K562 (cell line): ENCODE data around the gene EFCAB8. TPM values are rescaled to one million over a fixed set of nuclear protein-coding genes. Genes with fewer than 3 reads are reported as not detected.

ENCODE experiments used
- ATAC-seq: fragments of 200-7000 bp; cut with Tn5 transposase; 3 replicates; pipeline ENCODE4 v1.9.1; 2020; ENCODE audit warnings: moderate library complexity
- BruUV-seq: library from RNA; stranded (reverse); fragments of 400-500 nt; replicated peaks from 2 replicates; lab custom pipeline; 2021; lab: Mats Ljungman, UMichigan
- CTCF ChIA-PET: fragments of 300-600 bp; formaldehyde crosslinking; extraction: SDS; loops from one replicate; lab custom pipeline; 2021; ENCODE audit warnings: low intra/inter-chr PET ratio; lab: Yijun Ruan, JAX
- POLR2A ChIA-PET: fragments of 300-600, 350-650 bp; sonication (Branson Sonifier 250); formaldehyde crosslinking; extraction: SDS; loops from one replicate; lab custom pipeline; 2021; ENCODE audit warnings: antibody characterized with exemption, inconsistent platforms; lab: Yijun Ruan, JAX
- DNase-seq, 4 experiments: peaks; one replicate each; pipeline versions ENCODE4 v3.0.0 to v3.0.0-alpha.2; 2011 to 2018; ENCODE audit warnings: low spot score in 3 of 4, mixed read lengths in 3 of 4; ENCODE audit errors: extremely low read depth in 1 of 4
- FAIRE-seq: peaks from 2 replicates; lab custom pipeline; 2011; peaks lifted over from hg19 to GRCh38; lab: Jason Lieb, UNC
- H2AFZ ChIP-seq: 2 replicates; pipeline ENCODE4 v1.6.0; 2011; ENCODE audit warnings: low read depth, low read length, control low read depth, inconsistent platforms
- H3K27ac ChIP-seq: fragments of 200-600 bp; 3 replicates; pipeline ENCODE4 v1.8.0; 2011; ENCODE audit warnings: low read depth, mild to moderate bottlenecking, control low read depth, inconsistent platforms, low read length, moderate library complexity, mixed read lengths; ENCODE audit errors: extremely low read depth
- H3K27me3 ChIP-seq, 2 experiments: fragments of 300-600 bp in 1 of 2; 2 replicates in 1 of 2; 3 replicates in 1 of 2; pipeline versions ENCODE4 v1.6.0 to v1.8.0; 2011; ENCODE audit warnings: inconsistent platforms in 2 of 2, low read length in 2 of 2, mild to moderate bottlenecking in 1 of 2, mixed read lengths in 1 of 2, moderate library complexity in 1 of 2; ENCODE audit not compliant: control insufficient read depth in 2 of 2, insufficient read depth in 2 of 2
- H3K36me3 ChIP-seq: fragments of 300-600 bp; 3 replicates; pipeline ENCODE4 v1.8.0; 2011; ENCODE audit warnings: mild to moderate bottlenecking, low read length, inconsistent platforms; ENCODE audit not compliant: control insufficient read depth, insufficient read depth
- H3K4me1 ChIP-seq, 2 experiments: fragments of 200-600 bp in 1 of 2; replicated peaks in 1 of 2; 2 replicates in 1 of 2; 3 replicates in 1 of 2; pipeline versions ENCODE4 v1.5.1 to v1.8.0; 2011; ENCODE audit warnings: inconsistent platforms in 2 of 2, low read length in 2 of 2, mild to moderate bottlenecking in 1 of 2, mixed read lengths in 1 of 2, moderate library complexity in 1 of 2; ENCODE audit not compliant: control insufficient read depth in 2 of 2, insufficient read depth in 2 of 2
- H3K4me2 ChIP-seq: 2 replicates; pipeline ENCODE4 v1.6.1; 2011; ENCODE audit warnings: low read length, control low read depth, inconsistent platforms, mixed read lengths; ENCODE audit not compliant: insufficient read depth
- H3K4me3 ChIP-seq: fragments of 200-600 bp; sonication (generic), shearing (Covaris generic); 2 replicates; pipeline ENCODE4 v1.5.1; 2016; ENCODE audit warnings: control low read depth, inconsistent platforms
- H3K79me2 ChIP-seq: fragments of 200-600 bp; 3 replicates; pipeline ENCODE4 v1.8.0; 2011; ENCODE audit warnings: low read length, inconsistent platforms; ENCODE audit not compliant: control insufficient read depth, insufficient read depth
- H3K9ac ChIP-seq, 2 experiments: 2 replicates each; pipeline versions ENCODE4 v1.6.0 to v1.6.1; 2011; ENCODE audit warnings: low read depth in 2 of 2, low read length in 2 of 2, control low read depth in 1 of 2, inconsistent platforms in 1 of 2, mild to moderate bottlenecking in 1 of 2, mixed read lengths in 1 of 2; ENCODE audit not compliant: insufficient read depth in 1 of 2
- H3K9me1 ChIP-seq: one replicate; pipeline ENCODE4 v1.6.0; 2011; ENCODE audit warnings: inconsistent platforms, mild to moderate bottlenecking, low read length, moderate library complexity; ENCODE audit not compliant: control insufficient read depth, insufficient read depth
- H3K9me3 ChIP-seq: replicated peaks from 2 replicates; pipeline ENCODE4 v1.5.1; 2011; ENCODE audit warnings: low read depth, low read length, inconsistent platforms; ENCODE audit not compliant: control insufficient read depth, insufficient read depth
- H4K20me1 ChIP-seq: replicated peaks from 2 replicates; pipeline ENCODE4 v1.6.1; 2011; ENCODE audit warnings: low read length, inconsistent platforms, mixed read lengths; ENCODE audit not compliant: control insufficient read depth, insufficient read depth
- CAMTA2 ChIP-seq: fragments of 250-450 bp; sonication (Bioruptor Pico); conservative IDR thresholded peaks from 2 replicates; pipeline ENCODE4 v1.5.1; 2022
- ETV1 ChIP-seq: fragments of 450-650 bp; conservative IDR thresholded peaks from 2 replicates; pipeline ENCODE4 v1.6.1; 2016; ENCODE audit warnings: missing genetic modification characterization, control low read depth, low read depth, missing compliant biosample characterization
- HNRNPH1 ChIP-seq: fragments of 200-400 bp; formaldehyde crosslinking; optimal IDR thresholded peaks from 2 replicates; pipeline ENCODE3; 2017; ENCODE audit warnings: low read depth, mild to moderate bottlenecking, low read length, moderate library complexity
- MCM7 ChIP-seq, 2 experiments: fragments of 450-650 bp; IDR thresholded peaks; 2 replicates each; pipeline ENCODE4 v1.6.1; 2016 to 2018
- MEF2A ChIP-seq: IDR thresholded peaks from 2 replicates; pipeline ENCODE4 v1.6.1; 2011; ENCODE audit warnings: low read depth, mild to moderate bottlenecking, low read length, moderate library complexity; ENCODE audit not compliant: control insufficient read depth
- MEIS2 ChIP-seq: fragments of 450-650 bp; IDR thresholded peaks from 2 replicates; pipeline ENCODE4 v1.6.1; 2014; ENCODE audit warnings: mild to moderate bottlenecking; ENCODE audit not compliant: partially characterized antibody
- NRF1 ChIP-seq, 2 experiments: fragments of 450-650 bp; IDR thresholded peaks in 1 of 2; conservative IDR thresholded peaks in 1 of 2; 2 replicates each; pipeline ENCODE4 v1.6.1; 2014; ENCODE audit warnings: mild to moderate bottlenecking in 2 of 2
- SIN3B ChIP-seq: fragments of 450-650 bp; IDR thresholded peaks from 2 replicates; pipeline ENCODE4 v1.6.1; 2017; ENCODE audit warnings: low read depth, mild to moderate bottlenecking, moderate library complexity
- TAF15 ChIP-seq: fragments of 200-400 bp; formaldehyde crosslinking; IDR thresholded peaks from 2 replicates; pipeline ENCODE4 v1.6.1; 2017; ENCODE audit warnings: mild to moderate bottlenecking, low read depth, low read length, moderate library complexity
- WGBS: fragments of 100-300 bp; shearing (Covaris generic); methylation state at CpG from one replicate; pipeline ENCODE4 v1.1.6; 2016; ENCODE audit warnings: low coverage, mixed read lengths; ENCODE audit not compliant: insufficient coverage; ENCODE audit errors: missing lambda C conversion rate; 5-methylcytosine and 5-hydroxymethylcytosine counted together
- in situ Hi-C: fragments of 300-500 bp; cut with MboI; formaldehyde crosslinking; loops from 4 replicates; pipeline ENCODE4 v1.15.0; 2018; ENCODE audit warnings: inconsistent platforms, mixed read lengths
- intact Hi-C: fragments of 100-400 bp; cut with micrococcal nuclease; formaldehyde crosslinking; loops from 2 replicates; pipeline ENCODE4 v1.14.2; 2022
- polyA plus RNA-seq, 8 experiments: library from polyadenylated mRNA; depleted of rRNA in 4 of 8; stranded (reverse) in 5 of 8; unstranded in 3 of 8; fragments of >200 nt; fragmentation: Nextera tagmentation in 2 of 8; fragmentation: Illumina TruSeq in 1 of 8; extraction: Ambion mirVana in 2 of 8; extraction: Trizol in 1 of 8; gene quantifications; 2 replicates each; pipeline versions ENCODE4 v1.2.1 to v1.2.3, GENCODE V29; 2011 to 2014; ENCODE audit warnings: inconsistent platforms in 1 of 8, missing spikeins in 1 of 8
- total RNA-seq, 7 experiments: library from RNA; depleted of rRNA in 6 of 7; stranded (reverse); fragments of >200 nt in 6 of 7; fragmentation: Illumina TruSeq in 2 of 7; extraction: Trizol in 2 of 7; gene quantifications; 2 replicates each; pipeline versions ENCODE4 v1.2.1 to v1.2.3, GENCODE V29; 2011 to 2021; ENCODE audit warnings: low replicate concordance in 1 of 7

Gene EFCAB8
- total and polyA plus RNA-seq, 9 of the 15 experiments (the other 6 are each of a cell fraction or from before 2014, with no cell fraction given): 0.03 to 0.18 (median 0.11) TPM; not detected in 6

- in situ Hi-C loops: no loop called here
- Histone ChIP-seq H3K4me2 (no peak overlapping the region), H3K4me1 (no peaks in the 10 kb centered on the region), H4K20me1 (peaks cover 10% of the 10 kb centered on the region; the same call in 1 of the 2 replicates), H3K27me3 (peaks cover 26 to 53% of the 10 kb centered on the region in 2 experiments), H3K4me3 (no peak overlapping the region)
- BruUV-seq: no TSS peak
- POLR2A ChIA-PET: interaction anchor here (0.6 to 1.0 kb wide), 6 partner anchors 9 to 225 kb away, joined by 3 to 6 read pairs (median 3); partner anchors contain the start of gene MAPRE1
- WGBS: 20% methylated on average over 20 of the region's 20 CpGs
- TF ChIP-seq MEIS2: no peak
- TF ChIP-seq HNRNPH1: no peak
- TF ChIP-seq MCM7 (IDR thresholded peaks at IDR 0.05): no peak
- TF ChIP-seq MEF2A: no peak
- TF ChIP-seq SIN3B: no peak
- TF ChIP-seq ETV1 (tag): no peak
- TF ChIP-seq CAMTA2: no peak
- no peak for TF ChIP-seq TAF15
- TF ChIP-seq NRF1 (conservative IDR thresholded peaks at IDR 0.05 in 1 of 2, IDR thresholded peaks at IDR 0.05 in 1 of 2): peak; percentile 83 to 84
- TF ChIP-seq, all 486 proteins: peak for 1
- Histone ChIP-seq H3K27ac (no peak overlapping the region), H3K9me3 (no peaks in the 10 kb centered on the region), H3K79me2 (no peaks in the 10 kb centered on the region), H2AFZ (no peak overlapping the region), H3K36me3 (no peaks in the 10 kb centered on the region), H3K9me1 (no peaks in the 10 kb centered on the region), H3K9ac (no peak overlapping the region)
- ATAC-seq (no peak; the same call in 2 of the 3 replicates), FAIRE-seq (no peak), DNase-seq (no peak)
- CTCF ChIA-PET: no interaction called here
- intact Hi-C loops: no loop called here
Measured at GRCh38 chr20:32885185-32885584, 26.5 kb downstream of the EFCAB8 start.
